ENCODE results near the gene LIX1.

GRCh38 chr5:97071101-97071500 lies 71.3 kb downstream of the LIX1 start:
- no peak for TF ChIP-seq CTCF (IDR thresholded peaks at IDR 0.05 in 8 of 11, conservative IDR thresholded peaks at IDR 0.05 in 3 of 11)
- no peak for TF ChIP-seq POLR2AphosphoS5 (IDR thresholded peaks at IDR 0.05)
- TF ChIP-seq POLR2A (IDR thresholded peaks at IDR 0.05), result no peak

All from spleen (tissue), 7 donors.